Glutamatergic neuron (in vitro differentiated cells): ENCODE measurements around the gene RNPEPL1. TPM values are rescaled to one million over a fixed set of nuclear protein-coding genes. Genes with fewer than 3 reads are reported as not detected.

Source experiments
- DNase-seq: peaks from one replicate; pipeline ENCODE4 v3.0.0; 2022
- H3K27ac Mint-ChIP-seq: one replicate; pipeline ENCODE4 v1.8.0; 2020; ENCODE audit warnings: mild to moderate bottlenecking, mixed read lengths, inconsistent platforms; ENCODE audit not compliant: unreplicated experiment
- H3K27me3 Mint-ChIP-seq: one replicate; pipeline ENCODE4 v1.8.0; 2020; ENCODE audit warnings: mild to moderate bottlenecking, moderate library complexity, mixed read lengths, inconsistent platforms; ENCODE audit not compliant: unreplicated experiment
- H3K36me3 Mint-ChIP-seq: one replicate; pipeline ENCODE4 v1.8.0; 2020; ENCODE audit warnings: mild to moderate bottlenecking, mixed read lengths, inconsistent platforms; ENCODE audit not compliant: unreplicated experiment
- H3K4me1 Mint-ChIP-seq: one replicate; pipeline ENCODE4 v1.8.0; 2020; ENCODE audit warnings: mild to moderate bottlenecking, low read depth, mixed read lengths, inconsistent platforms; ENCODE audit not compliant: unreplicated experiment
- H3K4me3 Mint-ChIP-seq: one replicate; pipeline ENCODE4 v1.8.0; 2020; ENCODE audit warnings: mild to moderate bottlenecking, mixed read lengths, inconsistent platforms; ENCODE audit not compliant: unreplicated experiment
- H3K9me3 Mint-ChIP-seq: one replicate; pipeline ENCODE4 v1.8.0; 2020; ENCODE audit warnings: mild to moderate bottlenecking, moderate library complexity, mixed read lengths, inconsistent platforms; ENCODE audit not compliant: unreplicated experiment
- CTCF ChIP-seq: fragments of 200-600 bp; sonication (generic); IDR thresholded peaks from one replicate; pipeline ENCODE4 v1.5.0; 2021; ENCODE audit not compliant: partially characterized antibody, unreplicated experiment
- total RNA-seq: library from RNA; stranded (reverse); fragmentation: NEBNext Ultra II Directional; extraction: Animal tissue kit (Norgen Biotek cat#: 25700); gene quantifications from one replicate; pipeline ENCODE4 v1.2.1, GENCODE V29; 2021; ENCODE audit not compliant: unreplicated experiment

RNPEPL1 gene
- total RNA-seq, 1 donor from 2014 or later: 20.9 TPM

- H3K27ac Mint-ChIP-seq: no peak overlapping the region
- no peaks in the 10 kb centered on the region for H3K36me3 Mint-ChIP-seq
- DNase-seq: no peak
- no peak for TF ChIP-seq CTCF
- peaks cover 4% of the 10 kb centered on the region for H3K4me1 Mint-ChIP-seq
- H3K27me3 Mint-ChIP-seq: peaks cover 11% of the 10 kb centered on the region
- H3K4me3 Mint-ChIP-seq: no peak overlapping the region
- H3K9me3 Mint-ChIP-seq: peaks cover 4% of the 10 kb centered on the region
Measured at GRCh38 chr2:240573071-240573515, 4.8 kb downstream of the RNPEPL1 start.

- peaks cover 4% of the 10 kb centered on the region for H3K4me1 Mint-ChIP-seq
- H3K4me3 Mint-ChIP-seq: no peak overlapping the region
- H3K27ac Mint-ChIP-seq: no peak overlapping the region
- peaks cover 4% of the 10 kb centered on the region for H3K9me3 Mint-ChIP-seq
- peak; percentile 13 for DNase-seq
- no peak for TF ChIP-seq CTCF
- no peaks in the 10 kb centered on the region for H3K36me3 Mint-ChIP-seq
- peaks cover 11% of the 10 kb centered on the region for H3K27me3 Mint-ChIP-seq
Measured at GRCh38 chr2:240573516-240574385, 5.5 kb downstream of the RNPEPL1 start.

- peak; percentile 19 for DNase-seq
- no peak overlapping the region for H3K27ac Mint-ChIP-seq
- no peak overlapping the region for H3K4me3 Mint-ChIP-seq
- TF ChIP-seq CTCF: no peak
- H3K9me3 Mint-ChIP-seq: peaks cover 3% of the 10 kb centered on the region
- H3K27me3 Mint-ChIP-seq: peaks cover 6% of the 10 kb centered on the region
- H3K36me3 Mint-ChIP-seq: no peaks in the 10 kb centered on the region
- peaks cover 1% of the 10 kb centered on the region for H3K4me1 Mint-ChIP-seq
Measured at GRCh38 chr2:240574386-240575100, 6.3 kb downstream of the RNPEPL1 start.

GRCh38 chr2:240575101-240575965 lies 7.0 kb downstream of the RNPEPL1 start:
- DNase-seq: peak; percentile 7
- Mint-ChIP-seq H3K4me3 (no peak overlapping the region), H3K36me3 (peaks cover 1% of the 10 kb centered on the region), H3K27me3 (peaks cover 5% of the 10 kb centered on the region), H3K4me1 (peaks cover 4% of the 10 kb centered on the region), H3K9me3 (peaks cover 7% of the 10 kb centered on the region), H3K27ac (no peak overlapping the region)
- TF ChIP-seq CTCF: no peak
